Measurements from ENCODE around the gene KRTAP5-6. TPM values are rescaled to one million over a fixed set of nuclear protein-coding genes. Genes with fewer than 3 reads are reported as not detected.
"Not testable (repeated sequence)": the region's sequence is repeated elsewhere in the genome, so short reads cannot be mapped to it uniquely, and the experiment has no call there.

Gene KRTAP5-6
- total RNA-seq, 1 experiment from 2014 or later: not detected

DNA sequence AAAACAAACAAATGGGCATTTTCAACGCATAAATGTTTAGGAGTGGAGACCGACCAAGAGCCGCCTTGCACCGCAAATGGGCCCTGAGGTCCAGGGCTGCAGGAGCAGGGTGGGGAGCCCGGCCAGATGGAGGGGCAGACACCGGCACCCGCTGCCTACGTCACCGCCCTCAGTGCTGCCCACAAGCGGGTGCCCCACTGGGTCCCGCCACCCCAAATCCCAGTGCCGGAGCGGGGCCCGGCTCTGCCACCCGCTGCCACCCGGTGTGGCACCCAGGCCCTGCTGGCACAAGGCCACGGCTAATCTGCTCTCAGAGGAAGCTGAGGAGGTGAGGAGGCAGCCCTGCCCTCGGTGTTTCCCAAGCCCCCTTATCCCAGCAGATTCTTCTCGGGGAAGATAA, 13.8 kb upstream of the KRTAP5-6 start:
- DNase-seq (ENCODE audit: low read depth): not testable (repeated sequence)

- DNase-seq (ENCODE audit: low read depth): not testable (repeated sequence)
Measured at GRCh38 chr11:1683904-1684572, 13.0 kb upstream of the KRTAP5-6 start.

GRCh38 chr11:1684886-1685874, 11.8 kb upstream of the KRTAP5-6 start:
- not testable (repeated sequence) for DNase-seq (ENCODE audit: low read depth)

DNA sequence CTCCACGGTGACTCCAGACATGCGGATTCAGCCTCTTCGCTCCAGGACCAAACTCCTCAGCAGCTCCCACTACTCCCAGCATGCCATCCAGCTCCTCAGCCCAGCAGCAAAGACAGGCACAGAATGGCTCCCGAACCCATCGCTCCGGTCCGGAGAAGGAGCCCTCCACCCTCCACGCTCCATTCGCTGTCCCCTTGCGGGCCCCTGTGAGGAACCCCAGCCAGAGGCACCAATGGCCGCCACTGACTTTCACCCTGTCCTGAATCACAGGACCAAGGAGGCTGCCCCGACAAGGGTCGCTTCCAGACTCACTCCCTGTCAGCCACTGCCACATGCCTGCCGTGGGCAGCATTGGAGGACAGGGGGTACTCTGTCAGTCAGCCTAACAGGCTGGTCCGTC, 10.8 kb upstream of the KRTAP5-6 start:
- not testable (repeated sequence) for DNase-seq (ENCODE audit: low read depth)

DNA sequence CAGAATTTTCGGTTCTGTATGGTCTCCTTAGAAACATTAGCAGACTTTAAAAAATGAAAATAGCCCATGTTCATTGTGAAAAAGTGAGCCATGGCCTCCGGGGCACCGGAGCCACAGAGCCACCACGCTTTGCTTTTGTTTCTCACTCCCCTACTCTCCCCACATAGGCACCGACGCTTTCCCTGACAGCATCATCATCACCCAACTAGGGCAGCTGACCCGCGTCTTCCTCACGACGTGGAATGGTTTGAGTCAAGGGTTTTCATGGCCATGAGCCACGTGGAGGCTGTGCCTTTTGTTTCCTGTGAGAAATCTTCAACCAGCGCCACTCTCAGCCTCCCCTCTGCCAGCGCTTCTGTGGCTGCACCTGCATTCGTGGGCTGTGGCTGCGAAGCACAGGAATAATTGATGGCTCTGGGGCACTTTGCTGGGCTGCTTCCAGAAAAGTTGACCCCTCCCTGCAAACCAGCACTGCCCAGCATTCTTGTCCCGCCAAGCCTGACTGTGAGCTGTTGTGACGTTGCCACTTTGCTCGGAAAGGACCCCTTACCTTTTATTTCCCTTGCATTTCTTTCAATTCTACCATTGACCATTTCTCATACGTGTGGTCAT, 8.6 kb upstream of the KRTAP5-6 start:
- not testable (repeated sequence) for DNase-seq (ENCODE audit: low read depth)

GRCh38 chr11:1689250-1690166, 7.5 kb upstream of the KRTAP5-6 start:
- DNase-seq (ENCODE audit: low read depth): not testable (repeated sequence)

DNA sequence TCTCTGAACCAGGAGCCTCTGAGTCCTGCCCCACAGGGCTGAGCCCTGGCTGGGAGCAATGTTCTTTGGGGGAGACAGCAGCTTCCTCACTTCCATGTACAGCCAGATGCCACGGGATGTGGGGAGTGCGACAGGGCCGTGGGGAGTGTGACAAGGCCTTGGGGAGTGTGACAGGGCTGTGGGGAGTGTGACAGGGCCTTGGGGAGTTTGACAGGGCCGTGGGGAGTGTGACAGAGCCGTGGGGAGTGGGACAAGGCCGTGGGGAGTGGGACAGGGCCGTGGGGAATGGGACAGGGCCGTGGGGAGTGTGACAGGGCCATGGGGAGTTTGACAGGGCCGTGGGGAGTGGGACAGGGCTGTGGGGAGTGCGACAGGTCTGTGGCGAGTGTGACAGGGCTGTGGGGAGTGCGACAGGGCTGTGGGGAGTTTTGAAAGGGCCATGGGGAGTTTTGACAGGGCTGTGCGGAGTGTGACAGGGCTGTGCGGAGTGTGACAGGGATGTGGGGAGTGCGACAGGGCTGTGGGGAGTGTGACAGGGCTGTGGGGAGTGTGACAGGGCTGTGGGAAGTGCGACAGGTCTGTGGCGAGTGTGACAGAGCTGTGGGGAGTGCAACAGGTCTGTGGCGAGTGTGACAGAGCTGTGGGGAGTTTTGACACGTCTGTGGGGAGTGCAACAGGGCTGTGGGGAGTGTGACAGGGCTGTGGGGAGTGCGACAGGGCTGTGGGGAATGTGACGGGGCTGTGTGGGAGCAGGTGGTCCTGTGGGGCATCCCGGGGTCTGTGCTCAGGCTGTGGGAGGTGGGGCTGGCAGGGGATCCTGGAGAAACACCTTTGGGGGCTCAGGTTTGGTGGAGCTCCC, 6.6 kb upstream of the KRTAP5-6 start:
- no peak for DNase-seq (ENCODE audit: low read depth)

- no peak for DNase-seq (ENCODE audit: low read depth)
Measured at GRCh38 chr11:1691026-1691877, 5.7 kb upstream of the KRTAP5-6 start.

DNA sequence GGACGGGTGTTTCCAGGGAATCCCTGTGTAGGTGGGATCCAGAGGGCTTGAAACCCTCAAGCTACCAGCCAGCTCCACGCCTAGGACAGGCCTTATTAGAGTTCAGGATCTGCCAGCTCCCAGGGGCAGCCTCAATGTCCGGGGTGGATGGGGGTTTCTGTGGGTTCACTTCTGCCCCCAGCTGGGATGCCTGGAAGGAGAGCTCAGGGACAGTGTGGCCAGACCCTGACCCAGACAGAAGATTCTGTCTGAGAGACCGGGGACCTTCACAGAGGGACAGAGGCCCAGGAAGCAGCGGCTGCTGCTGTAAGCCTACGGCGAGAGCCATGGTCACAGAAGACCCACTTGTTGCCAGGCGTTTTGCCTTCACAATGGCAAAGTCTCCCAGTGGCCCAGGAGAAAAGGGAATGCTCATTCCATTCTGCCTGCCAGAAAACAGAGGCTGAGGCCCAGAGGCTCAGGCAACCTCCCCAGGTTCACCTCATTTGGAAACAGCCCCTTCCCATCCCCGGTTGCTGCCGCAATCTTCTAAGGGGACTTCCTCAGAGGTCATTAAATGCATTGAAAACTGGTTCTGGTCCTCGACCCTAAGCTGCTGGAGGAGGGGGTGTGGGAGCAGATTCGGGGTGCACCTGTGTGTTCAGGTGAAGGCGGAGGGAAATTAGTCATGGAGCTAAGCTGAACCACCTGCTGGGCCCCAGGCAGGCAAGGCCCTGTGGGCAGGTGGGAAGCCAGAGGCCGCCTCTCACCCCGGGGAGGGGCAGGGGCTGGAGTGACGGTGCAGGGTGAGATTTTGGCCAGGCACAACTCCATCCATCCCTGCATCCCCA, 4.9 kb upstream of the KRTAP5-6 start:
- DNase-seq (ENCODE audit: low read depth): no peak

DNA sequence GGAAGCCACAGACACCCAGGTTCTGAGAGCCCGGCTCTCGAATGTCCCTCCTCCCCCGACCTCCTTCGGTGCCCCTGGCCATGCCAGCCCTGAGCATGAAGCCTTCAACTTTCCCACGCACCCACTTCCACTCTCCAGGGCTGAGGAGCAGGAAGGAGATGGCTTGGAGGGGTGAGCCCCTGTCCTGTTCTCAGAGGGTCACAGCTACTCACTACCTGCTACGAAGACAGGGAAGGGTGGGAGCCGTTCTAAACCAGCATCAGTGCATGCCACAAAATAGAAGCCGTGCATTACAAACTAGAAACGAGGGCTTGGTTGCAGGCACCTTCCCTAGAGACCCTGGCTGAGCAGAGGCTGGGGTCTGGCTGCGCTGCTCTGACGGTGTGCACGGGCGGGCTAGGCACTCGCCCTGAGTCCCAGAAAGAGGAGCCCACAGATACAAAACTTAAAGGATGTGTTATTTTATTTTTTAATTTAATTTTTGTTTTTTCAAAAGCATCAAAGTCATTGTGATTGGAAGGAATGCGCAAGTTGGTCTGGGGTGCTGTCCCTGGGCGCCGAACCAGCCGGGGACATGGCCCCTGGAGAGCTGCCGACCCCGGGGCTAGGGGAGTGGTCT, 4.2 kb upstream of the KRTAP5-6 start:
- DNase-seq (ENCODE audit: low read depth): no peak

- peak; percentile 58 for DNase-seq (ENCODE audit: low read depth)
Measured at GRCh38 chr11:1693327-1694063, 3.5 kb upstream of the KRTAP5-6 start.

DNA sequence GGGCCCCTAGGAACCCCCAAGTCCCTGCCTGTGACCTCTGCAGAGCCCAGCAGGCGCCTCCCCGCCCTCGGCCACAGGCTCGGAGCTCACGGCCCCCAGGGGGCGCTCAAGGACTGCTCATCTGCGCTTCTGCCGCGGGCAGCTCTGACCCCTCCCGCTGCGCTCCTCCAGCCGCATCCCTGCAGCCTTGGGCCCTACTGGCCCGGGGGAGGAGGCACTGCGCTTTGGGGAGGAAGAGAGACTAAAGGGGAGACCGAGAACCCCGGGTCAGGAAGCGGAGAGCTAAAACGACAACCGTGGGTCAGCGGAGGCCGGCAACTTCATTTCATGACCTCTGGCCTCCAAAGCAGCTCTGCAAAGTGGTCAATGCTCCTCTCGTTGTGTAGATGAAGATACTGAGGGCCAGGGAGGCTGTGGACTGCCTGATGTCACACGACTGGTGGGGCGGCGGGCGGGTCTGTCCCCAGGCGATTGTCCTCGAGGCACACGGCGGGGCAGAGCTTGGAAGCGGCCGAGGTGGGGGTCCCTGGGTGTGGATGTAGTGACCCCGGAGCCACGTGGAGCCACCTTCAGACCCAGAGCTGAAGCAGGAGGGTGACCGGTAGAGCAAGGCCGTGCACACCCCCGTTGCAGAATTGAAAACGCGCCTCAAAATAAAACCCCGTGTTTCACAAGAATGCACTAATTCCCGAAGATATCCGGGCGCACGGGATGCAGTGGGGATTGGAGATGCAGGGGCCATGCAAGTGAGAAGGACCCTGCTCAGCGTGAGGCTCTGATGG, 2.7 kb upstream of the KRTAP5-6 start:
- DNase-seq (ENCODE audit: low read depth): peak; percentile 66

DNA sequence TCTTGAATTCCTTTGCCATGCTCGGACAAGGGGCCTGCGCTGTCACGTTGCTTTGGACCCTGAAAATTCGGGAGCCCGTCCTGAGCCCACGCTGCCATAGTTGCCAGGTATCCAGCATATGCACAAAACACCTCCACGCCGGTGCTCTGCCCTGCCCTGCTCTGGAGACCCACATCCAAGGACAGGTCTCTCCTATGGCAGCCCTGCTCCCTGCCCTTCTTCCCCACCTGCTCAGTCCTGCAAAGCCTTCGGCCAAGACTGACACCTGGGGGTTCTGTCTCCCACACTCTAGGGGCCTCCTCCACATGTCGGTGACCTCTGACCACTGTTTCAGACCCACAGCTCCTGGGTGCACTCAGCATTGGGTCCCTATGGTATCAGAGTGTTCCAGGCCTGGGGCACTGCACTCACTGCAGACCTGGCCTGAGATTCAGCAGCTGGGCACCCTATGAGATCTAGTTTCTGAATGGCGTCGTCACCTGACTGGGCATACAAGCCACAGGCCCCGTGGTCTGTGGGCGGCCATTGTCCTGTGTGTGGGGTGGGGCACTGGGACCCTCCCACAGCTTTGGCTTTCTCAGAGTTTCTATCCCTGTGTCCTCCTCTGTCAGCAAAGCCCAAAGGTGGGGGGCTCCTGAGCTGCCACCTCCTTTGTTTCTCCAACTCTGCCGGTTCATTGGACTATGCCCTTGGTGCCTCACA, 2.0 kb upstream of the KRTAP5-6 start:
- DNase-seq (ENCODE audit: low read depth): no peak

GRCh38 chr11:1695548-1696108, 1.4 kb upstream of the KRTAP5-6 start:
- DNase-seq (ENCODE audit: low read depth): no peak

DNA sequence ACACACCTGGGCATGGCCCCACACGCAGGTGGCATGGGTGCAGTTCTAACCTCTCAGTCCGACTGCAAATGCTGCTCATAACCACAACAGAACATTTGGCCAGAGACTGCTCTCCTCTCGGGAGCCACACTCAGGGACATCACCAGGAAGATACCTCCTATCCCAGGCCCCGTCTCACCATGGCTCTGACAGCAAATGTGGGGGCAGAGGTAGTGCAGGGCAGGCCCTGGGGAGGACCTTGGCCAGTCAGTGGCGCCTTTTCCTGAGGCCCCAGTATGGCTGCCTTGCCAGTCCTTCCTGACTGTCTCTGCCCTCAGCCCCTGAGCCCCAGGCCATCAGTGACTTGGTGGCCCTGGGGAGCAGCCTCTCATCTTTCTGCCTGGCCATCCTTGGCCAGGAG, 2.8 kb downstream of the KRTAP5-6 start:
- no peak for DNase-seq (ENCODE audit: low read depth)
